ENCODE measurements around the gene HSPA9. TPM values are rescaled to one million over a fixed set of nuclear protein-coding genes. Genes with fewer than 3 reads are reported as not detected.
A peak's percentile ranks its signal among the peaks of the same experiment; 100 is the strongest.

The HSPA9 gene
- total and polyA plus RNA-seq, 2 of the 13 experiments (the other 11 are each of a cell fraction or from before 2014, with no cell fraction given), result 165 to 478 TPM

DNA sequence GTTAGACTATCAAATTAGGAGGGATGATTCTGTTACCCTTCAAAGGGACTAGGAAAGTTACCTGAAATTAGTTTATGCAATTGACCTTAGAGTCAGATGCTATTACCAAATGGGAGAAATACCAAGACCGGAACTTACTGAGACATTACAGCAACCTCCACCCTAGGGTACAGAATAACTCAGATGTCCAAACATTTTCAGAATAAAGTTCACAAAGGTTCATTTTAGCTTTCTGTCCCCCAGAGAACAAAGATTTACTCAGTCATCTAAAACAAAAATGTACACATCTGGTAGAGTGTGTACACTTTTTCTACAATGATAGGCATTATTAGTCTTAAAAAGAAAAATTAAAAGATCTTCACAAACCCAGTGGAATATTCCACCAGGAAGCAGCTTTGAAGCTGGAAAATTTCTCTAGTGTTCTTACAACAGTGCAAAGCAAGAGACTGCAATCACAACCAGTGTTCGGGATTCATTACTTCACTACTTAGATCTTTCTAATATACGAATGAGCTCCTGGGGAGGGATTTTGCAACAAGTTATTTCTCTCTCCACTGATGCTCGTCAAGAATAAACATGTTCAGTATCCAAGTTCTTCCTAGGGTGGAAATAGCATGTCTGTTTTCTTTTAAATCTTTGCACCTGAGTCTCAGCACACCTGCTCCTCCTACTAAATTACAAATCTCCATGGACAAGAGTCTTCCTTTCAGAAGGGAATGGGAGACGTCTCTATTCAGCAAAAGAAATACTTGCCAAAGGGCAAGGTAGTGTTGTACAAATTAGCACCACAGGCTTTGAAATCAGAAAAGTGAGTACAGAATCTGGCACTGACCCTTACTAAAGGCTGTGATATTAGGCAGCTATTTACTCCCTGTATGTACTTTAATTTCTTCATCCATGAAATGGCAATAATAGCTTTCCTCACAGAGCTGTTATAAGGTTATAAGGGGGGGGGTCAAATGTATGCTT is 40.9 kb downstream of the HSPA9 start (continued):
- TF ChIP-seq FOXA1 (IDR thresholded peaks at IDR 0.05) (no peak), FOXA1 (CRISPR knock-in tag; IDR thresholded peaks at IDR 0.05) (0 out of 2 replicates have a peak, but pooled peaks have one; percentile 6), FOXP1 (IDR thresholded peaks at IDR 0.05) (no peak), FOXP1 (CRISPR knock-in tag; IDR thresholded peaks at IDR 0.05) (peak; percentile 38; the same call in 1 of the 2 replicates), GABPB1 (CRISPR knock-in tag; IDR thresholded peaks at IDR 0.05) (no peak), IKZF1 (IDR thresholded peaks at IDR 0.05) (no peak), PPARG (CRISPR knock-in tag; conservative IDR thresholded peaks at IDR 0.05) (peak; percentile 63; the same call in 1 of the 2 replicates), SAP130 (CRISPR knock-in tag; IDR thresholded peaks at IDR 0.05; ENCODE audit: low read depth) (peak; percentile 59; the same call in 1 of the 2 replicates), DPF2 (CRISPR knock-in tag; IDR thresholded peaks at IDR 0.05; ENCODE audit: borderline replicate concordance, low read depth) (0 out of 2 replicates have a peak, but pooled peaks have one; percentile 16), ZNF792 (CRISPR knock-in tag; IDR thresholded peaks at IDR 0.05) (no peak)
- TF ChIP-seq, protein P1, sequence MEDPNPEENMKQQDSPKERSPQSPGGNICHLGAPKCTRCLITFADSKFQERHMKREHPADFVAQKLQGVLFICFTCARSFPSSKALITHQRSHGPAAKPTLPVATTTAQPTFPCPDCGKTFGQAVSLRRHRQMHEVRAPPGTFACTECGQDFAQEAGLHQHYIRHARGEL (CRISPR knock-in tag; IDR thresholded peaks at IDR 0.05), result no peak
- TF ChIP-seq, protein P2, sequence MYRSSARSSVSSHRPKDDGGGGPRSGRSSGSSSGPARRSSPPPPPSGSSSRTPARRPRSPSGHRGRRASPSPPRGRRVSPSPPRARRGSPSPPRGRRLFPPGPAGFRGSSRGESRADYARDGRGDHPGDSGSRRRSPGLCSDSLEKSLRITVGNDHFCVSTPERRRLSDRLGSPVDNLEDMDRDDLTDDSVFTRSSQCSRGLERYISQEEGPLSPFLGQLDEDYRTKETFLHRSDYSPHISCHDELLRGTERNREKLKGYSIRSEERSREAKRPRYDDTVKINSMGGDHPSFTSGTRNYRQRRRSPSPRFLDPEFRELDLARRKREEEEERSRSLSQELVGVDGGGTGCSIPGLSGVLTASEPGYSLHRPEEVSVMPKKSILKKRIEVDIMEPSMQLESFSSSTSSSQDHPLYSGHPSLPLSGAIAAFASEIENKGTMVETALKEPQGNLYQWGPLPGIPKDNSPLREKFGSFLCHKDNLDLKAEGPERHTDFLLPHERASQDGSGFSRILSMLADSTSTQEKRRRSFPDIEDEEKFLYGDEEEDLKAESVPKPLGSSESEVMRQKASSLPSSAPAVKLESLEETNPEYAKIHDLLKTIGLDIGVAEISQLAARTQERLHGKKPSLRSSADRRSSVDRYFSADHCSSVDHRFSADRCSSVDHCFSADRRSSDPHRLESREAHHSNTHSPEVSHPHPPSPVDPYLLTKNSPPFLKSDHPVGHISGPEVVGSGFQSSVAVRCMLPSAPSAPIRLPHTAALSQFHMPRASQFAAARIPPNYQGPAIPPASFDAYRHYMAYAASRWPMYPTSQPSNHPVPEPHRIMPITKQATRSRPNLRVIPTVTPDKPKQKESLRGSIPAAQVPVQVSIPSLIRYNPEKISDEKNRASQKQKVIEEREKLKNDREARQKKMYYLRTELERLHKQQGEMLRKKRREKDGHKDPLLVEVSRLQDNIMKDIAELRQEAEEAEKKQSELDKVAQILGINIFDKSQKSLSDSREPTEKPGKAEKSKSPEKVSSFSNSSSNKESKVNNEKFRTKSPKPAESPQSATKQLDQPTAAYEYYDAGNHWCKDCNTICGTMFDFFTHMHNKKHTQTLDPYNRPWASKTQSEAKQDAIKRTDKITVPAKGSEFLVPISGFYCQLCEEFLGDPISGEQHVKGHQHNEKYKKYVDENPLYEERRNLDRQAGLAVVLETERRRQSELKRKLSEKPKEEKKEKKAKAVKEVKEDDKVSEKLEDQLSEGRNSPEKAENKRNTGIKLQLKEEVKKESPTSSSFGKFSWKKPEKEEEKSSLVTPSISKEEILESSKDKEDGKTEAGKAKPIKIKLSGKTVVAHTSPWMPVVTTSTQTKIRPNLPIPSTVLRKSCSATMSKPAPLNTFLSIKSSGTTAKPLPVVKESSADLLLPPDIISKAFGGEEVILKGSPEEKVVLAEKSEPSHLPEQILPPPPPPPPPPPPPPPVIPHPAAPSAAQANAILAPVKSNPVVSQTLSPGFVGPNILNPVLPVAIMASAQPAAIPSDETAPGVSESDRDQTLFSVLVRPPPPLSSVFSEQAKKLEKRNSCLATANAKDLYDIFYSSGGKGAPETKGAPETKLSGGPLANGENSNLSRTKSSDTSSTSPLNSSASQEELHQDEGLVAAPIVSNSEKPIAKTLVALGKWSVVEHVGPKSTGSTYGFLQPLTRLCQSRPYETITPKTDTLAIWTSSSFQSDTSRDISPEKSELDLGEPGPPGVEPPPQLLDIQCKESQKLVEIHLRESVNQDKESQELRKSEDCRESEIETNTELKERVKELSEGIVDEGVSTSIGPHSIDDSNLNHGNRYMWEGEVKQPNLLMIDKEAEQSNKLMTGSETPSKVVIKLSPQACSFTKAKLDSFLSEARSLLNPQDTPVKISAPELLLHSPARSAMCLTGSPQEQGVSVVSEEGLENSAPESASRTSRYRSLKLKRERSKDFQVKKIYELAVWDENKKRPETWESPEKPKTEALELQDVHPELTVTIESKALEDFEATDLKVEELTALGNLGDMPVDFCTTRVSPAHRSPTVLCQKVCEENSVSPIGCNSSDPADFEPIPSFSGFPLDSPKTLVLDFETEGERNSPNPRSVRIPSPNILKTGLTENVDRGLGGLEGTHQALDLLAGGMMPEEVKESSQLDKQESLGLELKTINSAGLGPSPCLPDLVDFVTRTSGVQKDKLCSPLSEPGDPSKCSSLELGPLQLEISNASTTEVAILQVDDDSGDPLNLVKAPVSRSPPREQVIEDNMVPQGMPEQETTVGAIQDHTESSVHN (CRISPR knock-in tag; IDR thresholded peaks at IDR 0.05), result no peak
- TF ChIP-seq, protein P3, sequence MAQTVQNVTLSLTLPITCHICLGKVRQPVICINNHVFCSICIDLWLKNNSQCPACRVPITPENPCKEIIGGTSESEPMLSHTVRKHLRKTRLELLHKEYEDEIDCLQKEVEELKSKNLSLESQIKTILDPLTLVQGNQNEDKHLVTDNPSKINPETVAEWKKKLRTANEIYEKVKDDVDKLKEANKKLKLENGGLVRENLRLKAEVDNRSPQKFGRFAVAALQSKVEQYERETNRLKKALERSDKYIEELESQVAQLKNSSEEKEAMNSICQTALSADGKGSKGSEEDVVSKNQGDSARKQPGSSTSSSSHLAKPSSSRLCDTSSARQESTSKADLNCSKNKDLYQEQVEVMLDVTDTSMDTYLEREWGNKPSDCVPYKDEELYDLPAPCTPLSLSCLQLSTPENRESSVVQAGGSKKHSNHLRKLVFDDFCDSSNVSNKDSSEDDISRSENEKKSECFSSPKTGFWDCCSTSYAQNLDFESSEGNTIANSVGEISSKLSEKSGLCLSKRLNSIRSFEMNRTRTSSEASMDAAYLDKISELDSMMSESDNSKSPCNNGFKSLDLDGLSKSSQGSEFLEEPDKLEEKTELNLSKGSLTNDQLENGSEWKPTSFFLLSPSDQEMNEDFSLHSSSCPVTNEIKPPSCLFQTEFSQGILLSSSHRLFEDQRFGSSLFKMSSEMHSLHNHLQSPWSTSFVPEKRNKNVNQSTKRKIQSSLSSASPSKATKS (CRISPR knock-in tag; IDR thresholded peaks at IDR 0.05), result no peak
- TF ChIP-seq, protein P4, sequence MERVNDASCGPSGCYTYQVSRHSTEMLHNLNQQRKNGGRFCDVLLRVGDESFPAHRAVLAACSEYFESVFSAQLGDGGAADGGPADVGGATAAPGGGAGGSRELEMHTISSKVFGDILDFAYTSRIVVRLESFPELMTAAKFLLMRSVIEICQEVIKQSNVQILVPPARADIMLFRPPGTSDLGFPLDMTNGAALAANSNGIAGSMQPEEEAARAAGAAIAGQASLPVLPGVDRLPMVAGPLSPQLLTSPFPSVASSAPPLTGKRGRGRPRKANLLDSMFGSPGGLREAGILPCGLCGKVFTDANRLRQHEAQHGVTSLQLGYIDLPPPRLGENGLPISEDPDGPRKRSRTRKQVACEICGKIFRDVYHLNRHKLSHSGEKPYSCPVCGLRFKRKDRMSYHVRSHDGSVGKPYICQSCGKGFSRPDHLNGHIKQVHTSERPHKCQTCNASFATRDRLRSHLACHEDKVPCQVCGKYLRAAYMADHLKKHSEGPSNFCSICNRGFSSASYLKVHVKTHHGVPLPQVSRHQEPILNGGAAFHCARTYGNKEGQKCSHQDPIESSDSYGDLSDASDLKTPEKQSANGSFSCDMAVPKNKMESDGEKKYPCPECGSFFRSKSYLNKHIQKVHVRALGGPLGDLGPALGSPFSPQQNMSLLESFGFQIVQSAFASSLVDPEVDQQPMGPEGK (CRISPR knock-in tag; IDR thresholded peaks at IDR 0.05), result peak; percentile 13; the same call in 1 of the 2 replicates
- TF ChIP-seq, protein P5, sequence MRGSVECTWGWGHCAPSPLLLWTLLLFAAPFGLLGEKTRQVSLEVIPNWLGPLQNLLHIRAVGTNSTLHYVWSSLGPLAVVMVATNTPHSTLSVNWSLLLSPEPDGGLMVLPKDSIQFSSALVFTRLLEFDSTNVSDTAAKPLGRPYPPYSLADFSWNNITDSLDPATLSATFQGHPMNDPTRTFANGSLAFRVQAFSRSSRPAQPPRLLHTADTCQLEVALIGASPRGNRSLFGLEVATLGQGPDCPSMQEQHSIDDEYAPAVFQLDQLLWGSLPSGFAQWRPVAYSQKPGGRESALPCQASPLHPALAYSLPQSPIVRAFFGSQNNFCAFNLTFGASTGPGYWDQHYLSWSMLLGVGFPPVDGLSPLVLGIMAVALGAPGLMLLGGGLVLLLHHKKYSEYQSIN (CRISPR knock-in tag; IDR thresholded peaks at IDR 0.05; ENCODE audit: borderline replicate concordance), result no peak
